Spinal cord (tissue), 10 donors: ENCODE results near the gene EAPP. TPM values are rescaled to one million over a fixed set of nuclear protein-coding genes. Genes with fewer than 3 reads are reported as not detected.

Experiments used
- DNase-seq, 6 donors: peaks; one replicate each; pipeline versions ENCODE4 v3.0.0 to v3.0.0-alpha.2; 2013 to 2015; ENCODE audit warnings: low spot score in 6 of 6, low read depth in 4 of 6
- H3K27ac ChIP-seq: one replicate; pipeline ENCODE4 v1.5.1; 2013; ENCODE audit warnings: low read depth, low read length, control low read depth
- H3K27me3 ChIP-seq: one replicate; pipeline ENCODE4 v1.6.1; 2013; ENCODE audit warnings: low read length; ENCODE audit not compliant: control insufficient read depth, insufficient read depth
- H3K36me3 ChIP-seq: one replicate; pipeline ENCODE4 v1.6.1; 2013; ENCODE audit warnings: low read length; ENCODE audit not compliant: control insufficient read depth, insufficient read depth
- H3K4me1 ChIP-seq: one replicate; pipeline ENCODE4 v1.6.1; 2013; ENCODE audit warnings: low read length; ENCODE audit not compliant: control insufficient read depth, insufficient read depth
- H3K4me3 ChIP-seq: one replicate; pipeline ENCODE4 v1.5.1; 2013; ENCODE audit warnings: low read depth, low read length, control low read depth
- H3K9me3 ChIP-seq: one replicate; pipeline ENCODE4 v1.6.1; 2013; ENCODE audit warnings: low read length; ENCODE audit not compliant: control insufficient read depth, insufficient read depth
- WGBS: methylation state at CpG from one replicate; pipeline ENCODE4 v1.1.5; 2013; ENCODE audit warnings: missing lambda C conversion rate; ENCODE audit not compliant: insufficient coverage; 5-methylcytosine and 5-hydroxymethylcytosine counted together
- polyA plus RNA-seq, 2 donors: library from polyadenylated mRNA; unstranded; fragments of 120-200 nt; gene quantifications; one replicate each; pipeline ENCODE4 v1.2.1, GENCODE V29; 2013; ENCODE audit not compliant: insufficient read length in 2 of 2
- small RNA-seq: library from RNA; depleted of rRNA; stranded (forward); fragments of <200 nt; gene quantifications from one replicate; pipeline ENCODE3, GENCODE V24; 2014; ENCODE audit warnings: low replicate concordance
- total RNA-seq, 2 donors: library from RNA; depleted of rRNA in 1 of 2; stranded (reverse); fragments of 120-200 nt in 1 of 2; fragments of >200 nt in 1 of 2; gene quantifications; one replicate each; pipeline versions ENCODE4 v1.2.3 to v1.2.4, GENCODE V29; 2013 to 2014
- donor health status: healthy.

Gene EAPP
- total and polyA plus RNA-seq, 4 donors, result 48.3 to 69.9 (median 60.5) TPM

- no peaks in the 10 kb centered on the region for H3K36me3 ChIP-seq
- no peak overlapping the region for H3K27ac ChIP-seq
- H3K4me3 ChIP-seq, result no peak overlapping the region
- no CpG with 5 or more reads among the region's 2 CpGs for WGBS
- no peaks in the 10 kb centered on the region for H3K27me3 ChIP-seq
- no peaks in the 10 kb centered on the region for H3K4me1 ChIP-seq
- H3K9me3 ChIP-seq, result no peaks in the 10 kb centered on the region
- no peak for DNase-seq
Observed at GRCh38 chr14:34474187-34474679, 65.3 kb downstream of the EAPP start.

DNA sequence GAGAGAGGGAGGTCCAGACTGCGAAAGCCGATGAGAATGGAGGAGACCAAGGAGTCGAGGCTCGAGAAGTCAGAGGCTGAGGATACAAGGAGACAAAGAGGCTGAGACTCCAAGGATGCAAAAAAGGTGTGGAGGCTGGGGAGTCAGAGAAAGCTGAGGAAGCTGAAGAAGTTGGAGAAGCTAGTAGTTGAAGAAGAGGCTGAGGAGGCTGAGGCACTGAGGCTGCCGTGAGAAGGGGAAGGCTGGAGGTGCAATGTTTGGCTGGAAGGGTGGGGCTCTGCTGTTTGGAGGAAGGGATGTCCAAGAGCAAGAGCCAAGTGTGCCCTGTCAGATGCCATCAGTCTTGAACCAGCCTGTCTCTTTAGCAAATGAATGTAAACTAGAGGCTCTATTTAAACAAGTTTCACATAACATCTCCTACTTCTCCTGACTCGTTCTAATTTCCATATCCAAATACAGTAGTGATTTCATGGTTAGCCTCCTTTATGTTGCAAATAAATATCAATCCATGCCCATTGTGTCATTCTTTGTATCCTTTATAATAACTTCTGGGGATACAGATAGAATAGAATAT is 66.7 kb downstream of the EAPP start:
- H3K27me3 ChIP-seq, result no peaks in the 10 kb centered on the region
- no peaks in the 10 kb centered on the region for H3K36me3 ChIP-seq
- no peak overlapping the region for H3K4me3 ChIP-seq
- DNase-seq, result no peak
- no peaks in the 10 kb centered on the region for H3K4me1 ChIP-seq
- H3K27ac ChIP-seq, result no peak overlapping the region
- no peaks in the 10 kb centered on the region for H3K9me3 ChIP-seq
- 94% methylated on average over 5 of the region's 6 CpGs for WGBS

DNA sequence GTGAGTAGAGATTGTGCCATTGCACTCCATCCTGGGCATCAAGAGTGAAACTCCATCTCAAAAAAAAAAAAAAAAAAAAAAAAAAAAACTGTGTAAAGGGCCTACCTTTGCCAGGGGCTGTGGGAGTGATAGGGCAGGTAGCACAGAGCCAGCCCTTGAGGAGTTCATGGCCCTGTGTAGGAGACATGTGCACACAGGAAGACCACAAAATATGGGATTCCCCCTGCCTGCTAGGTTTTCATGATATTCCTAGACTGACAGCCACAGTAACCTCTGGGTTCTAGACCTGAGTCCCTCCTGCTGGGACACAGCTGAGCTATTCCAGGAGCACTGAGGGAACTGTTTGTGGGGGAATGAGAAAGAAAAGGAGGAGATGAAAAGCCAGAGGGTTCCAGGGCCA is 69.2 kb downstream of the EAPP start:
- H3K36me3 ChIP-seq, result no peaks in the 10 kb centered on the region
- DNase-seq, result no peak
- H3K9me3 ChIP-seq, result no peaks in the 10 kb centered on the region
- H3K27me3 ChIP-seq, result no peaks in the 10 kb centered on the region
- H3K4me3 ChIP-seq, result no peak overlapping the region
- H3K27ac ChIP-seq, result no peak overlapping the region
- no peaks in the 10 kb centered on the region for H3K4me1 ChIP-seq

DNA sequence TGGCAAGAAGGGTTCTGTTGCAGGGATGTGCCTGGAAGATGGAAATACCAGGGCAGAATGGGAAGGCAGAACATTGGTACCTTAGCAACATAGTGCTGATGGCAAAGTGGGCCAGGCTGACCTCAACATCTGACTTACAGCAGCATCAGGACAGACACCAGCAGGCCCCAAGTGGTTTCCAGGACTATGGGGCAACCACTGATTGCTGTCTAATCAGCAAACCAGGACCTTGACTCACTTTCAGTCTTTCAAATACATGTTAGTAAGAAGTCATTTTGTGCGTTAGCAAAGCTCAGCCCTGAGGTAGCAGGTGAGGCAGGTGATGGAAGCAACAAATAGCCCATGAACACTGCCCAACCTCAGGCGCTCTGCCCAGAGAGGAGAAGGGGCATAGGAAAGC is 72.8 kb downstream of the EAPP start:
- Histone ChIP-seq H3K4me1 (peaks cover 9% of the 10 kb centered on the region), H3K4me3 (no peak overlapping the region), H3K27ac (no peak overlapping the region), H3K27me3 (no peaks in the 10 kb centered on the region), H3K9me3 (no peaks in the 10 kb centered on the region), H3K36me3 (no peaks in the 10 kb centered on the region)
- 100% methylated on average over 1 of the region's 2 CpGs for WGBS
- no peak for DNase-seq

Small RNA genes within 50 kb of the gene (small RNA-seq; reads per million reads assigned to genes)
- gene RNU1-27P, result not detected
- gene RNU1-28P, result not detected

Other genes with a start within 250 kb of the EAPP start
- gene SPTSSA, start 77.5 kb downstream of the EAPP start, total RNA-seq, result 10 to 100 TPM in 1 of 2 donors, 1 to 10 TPM in 1; 10.0 to 23.3 TPM
- gene SPTSSA, start 77.5 kb downstream of the EAPP start, polyA plus RNA-seq, result 10 to 100 TPM; 35.0 to 41.1 TPM
- gene SNX6, start 90.4 kb upstream of the EAPP start, total RNA-seq, result 100 to 1,000 TPM; 105 to 119 TPM
- gene SNX6, start 90.4 kb upstream of the EAPP start, polyA plus RNA-seq, result 10 to 100 TPM; 63.0 to 82.2 TPM
- 100 to 1,000 TPM in 1 of 2 donors, 10 to 100 TPM in 1; 71.6 to 143 TPM for gene CFL2, start 174.9 kb upstream of the EAPP start, total RNA-seq
- gene CFL2, start 174.9 kb upstream of the EAPP start, polyA plus RNA-seq, result 100 to 1,000 TPM; 106 to 119 TPM